Activated T-cell treated with anti-CD3 and anti-CD28 coated beads for 1 hour (primary cell): ENCODE data around the gene USP36.
A peak's percentile ranks its signal among the peaks of the same experiment; 100 is the strongest.
"Not testable (repeated sequence)": the region's sequence is repeated elsewhere in the genome, so short reads cannot be mapped to it uniquely, and the experiment has no call there.

Experiments
- DNase-seq: peaks from one replicate; pipeline ENCODE4 v3.0.0-alpha.2; 2020; ENCODE audit warnings: low read depth

Gene USP36

GRCh38 chr17:78790552-78790951 lies 50.1 kb downstream of the USP36 start:
- DNase-seq = no peak

- peak; percentile 58 for DNase-seq
Observed at GRCh38 chr17:78789663-78790181, 50.9 kb downstream of the USP36 start.

- no peak for DNase-seq
Observed at GRCh38 chr17:78789149-78789662, 51.4 kb downstream of the USP36 start.

GRCh38 chr17:78788451-78788850 lies 52.2 kb downstream of the USP36 start:
- DNase-seq = no peak

- no peak for DNase-seq
Observed at GRCh38 chr17:78787444-78787843, 53.2 kb downstream of the USP36 start.

GRCh38 chr17:78785663-78786057 lies 55.0 kb downstream of the USP36 start:
- DNase-seq = no peak

GRCh38 chr17:78785011-78785662 lies 55.5 kb downstream of the USP36 start:
- no peak for DNase-seq

GRCh38 chr17:78784352-78784751 lies 56.3 kb downstream of the USP36 start:
- no peak for DNase-seq

GRCh38 chr17:78783711-78784324 lies 56.8 kb downstream of the USP36 start:
- no peak for DNase-seq

GRCh38 chr17:78781893-78782304 lies 58.7 kb downstream of the USP36 start, which contains the start of gene CYTH1:
TSS of gene CYTH1 (minus strand) at chr17:78782273. CDS start at chr17:78782223, 50 bp downstream.
- DNase-seq = no peak

GRCh38 chr17:78781104-78781892 lies 59.3 kb downstream of the USP36 start:
- no peak for DNase-seq

GRCh38 chr17:78780335-78780734 lies 60.3 kb downstream of the USP36 start:
- no peak for DNase-seq

GRCh38 chr17:78779850-78780249 lies 60.8 kb downstream of the USP36 start:
- peak; percentile 41 for DNase-seq

GRCh38 chr17:78779286-78779651 lies 61.3 kb downstream of the USP36 start:
- not testable (repeated sequence) for DNase-seq

- no peak for DNase-seq
Observed at GRCh38 chr17:78777881-78778280, 62.7 kb downstream of the USP36 start.

GRCh38 chr17:78774956-78775571 lies 65.5 kb downstream of the USP36 start:
- peak; percentile 41 for DNase-seq

- DNase-seq = no peak
Observed at GRCh38 chr17:78774453-78774852, 66.2 kb downstream of the USP36 start.

GRCh38 chr17:78771758-78772382 lies 68.7 kb downstream of the USP36 start:
- DNase-seq = no peak

- no peak for DNase-seq
Observed at GRCh38 chr17:78769196-78769773, 71.3 kb downstream of the USP36 start.

GRCh38 chr17:78767806-78768205 lies 72.8 kb downstream of the USP36 start:
- DNase-seq = no peak

GRCh38 chr17:78766743-78767294 lies 73.8 kb downstream of the USP36 start:
- no peak for DNase-seq
